ENCODE data around the gene CDH12. TPM values are rescaled to one million over a fixed set of nuclear protein-coding genes. Genes with fewer than 3 reads are reported as not detected.

Gene CDH12
- total RNA-seq, 3 donors from 2014 or later, result 0.33 to 2.6 (median 1.1) TPM

DNA sequence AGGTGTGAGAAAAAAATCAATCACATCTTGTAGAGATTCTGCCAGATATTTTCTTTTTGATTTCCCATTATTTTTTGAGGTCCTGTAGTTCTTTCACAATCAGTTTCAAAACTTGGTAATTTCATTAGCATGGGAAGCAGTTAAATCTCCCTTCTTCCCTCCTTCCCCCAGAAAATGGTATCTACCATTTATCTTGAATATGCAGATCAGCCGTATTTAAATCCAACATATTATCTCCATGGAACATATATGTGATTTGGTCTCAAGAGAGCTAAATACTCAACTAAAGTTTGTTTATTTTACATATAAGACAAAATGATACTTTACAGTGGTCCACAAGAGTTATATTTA lies 1034.8 kb downstream of the CDH12 start:
- Histone ChIP-seq H3K9me3 (no peaks in the 10 kb centered on the region), H3K27me3 (no peaks in the 10 kb centered on the region), H3K27ac (no peak overlapping the region), H3K4me3 (peak overlapping the region in 1 of 3 donors; percentile 37), H3K4me1 (no peaks in the 10 kb centered on the region), H3K36me3 (peaks cover 5% of the 10 kb centered on the region)
- intact Hi-C loops (cut with DNase I; ENCODE audit: low total_unique reads), result no loop called here
- TF ChIP-seq POLR2A (IDR thresholded peaks at IDR 0.05) (no peak), POLR2AphosphoS5 (IDR thresholded peaks at IDR 0.05) (no peak)
- TF ChIP-seq, protein P1, sequence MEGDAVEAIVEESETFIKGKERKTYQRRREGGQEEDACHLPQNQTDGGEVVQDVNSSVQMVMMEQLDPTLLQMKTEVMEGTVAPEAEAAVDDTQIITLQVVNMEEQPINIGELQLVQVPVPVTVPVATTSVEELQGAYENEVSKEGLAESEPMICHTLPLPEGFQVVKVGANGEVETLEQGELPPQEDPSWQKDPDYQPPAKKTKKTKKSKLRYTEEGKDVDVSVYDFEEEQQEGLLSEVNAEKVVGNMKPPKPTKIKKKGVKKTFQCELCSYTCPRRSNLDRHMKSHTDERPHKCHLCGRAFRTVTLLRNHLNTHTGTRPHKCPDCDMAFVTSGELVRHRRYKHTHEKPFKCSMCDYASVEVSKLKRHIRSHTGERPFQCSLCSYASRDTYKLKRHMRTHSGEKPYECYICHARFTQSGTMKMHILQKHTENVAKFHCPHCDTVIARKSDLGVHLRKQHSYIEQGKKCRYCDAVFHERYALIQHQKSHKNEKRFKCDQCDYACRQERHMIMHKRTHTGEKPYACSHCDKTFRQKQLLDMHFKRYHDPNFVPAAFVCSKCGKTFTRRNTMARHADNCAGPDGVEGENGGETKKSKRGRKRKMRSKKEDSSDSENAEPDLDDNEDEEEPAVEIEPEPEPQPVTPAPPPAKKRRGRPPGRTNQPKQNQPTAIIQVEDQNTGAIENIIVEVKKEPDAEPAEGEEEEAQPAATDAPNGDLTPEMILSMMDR (IDR thresholded peaks at IDR 0.05), result no peak
- no peak for DNase-seq (ENCODE audit: low spot score in 2 of 2)

DNA sequence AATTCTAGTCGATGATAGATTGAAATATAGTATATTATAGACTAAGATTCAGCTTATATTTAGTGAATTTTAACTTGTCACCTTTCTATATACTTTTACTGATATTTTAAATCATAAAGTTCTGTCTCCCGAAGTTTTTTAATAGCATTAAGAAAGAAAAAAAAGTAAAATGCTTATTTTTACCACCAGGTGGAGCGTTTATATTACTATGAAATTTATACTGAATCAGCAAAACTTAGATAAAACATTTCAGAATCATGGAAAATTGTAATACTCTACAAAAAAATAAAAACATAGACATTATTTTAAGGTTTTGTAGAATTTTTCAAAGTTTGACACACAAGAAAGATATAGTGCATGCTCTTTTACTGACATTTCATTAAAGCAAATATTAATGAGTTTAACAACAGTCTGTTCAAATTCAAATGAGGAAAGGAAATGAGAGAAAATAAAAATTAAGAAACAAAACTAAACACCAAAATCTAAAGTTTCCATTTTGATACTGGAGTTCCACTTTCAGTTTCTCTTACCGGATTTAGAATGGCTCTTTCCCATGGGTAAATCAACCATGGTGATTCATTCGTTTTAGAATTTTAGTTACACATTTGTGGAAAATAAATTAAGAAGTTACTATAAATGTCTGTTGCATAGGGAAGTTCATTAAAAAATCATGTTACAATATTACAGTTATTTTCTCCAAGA lies 1035.3 kb downstream of the CDH12 start:
- no peaks in the 10 kb centered on the region for H3K27me3 ChIP-seq

DNA sequence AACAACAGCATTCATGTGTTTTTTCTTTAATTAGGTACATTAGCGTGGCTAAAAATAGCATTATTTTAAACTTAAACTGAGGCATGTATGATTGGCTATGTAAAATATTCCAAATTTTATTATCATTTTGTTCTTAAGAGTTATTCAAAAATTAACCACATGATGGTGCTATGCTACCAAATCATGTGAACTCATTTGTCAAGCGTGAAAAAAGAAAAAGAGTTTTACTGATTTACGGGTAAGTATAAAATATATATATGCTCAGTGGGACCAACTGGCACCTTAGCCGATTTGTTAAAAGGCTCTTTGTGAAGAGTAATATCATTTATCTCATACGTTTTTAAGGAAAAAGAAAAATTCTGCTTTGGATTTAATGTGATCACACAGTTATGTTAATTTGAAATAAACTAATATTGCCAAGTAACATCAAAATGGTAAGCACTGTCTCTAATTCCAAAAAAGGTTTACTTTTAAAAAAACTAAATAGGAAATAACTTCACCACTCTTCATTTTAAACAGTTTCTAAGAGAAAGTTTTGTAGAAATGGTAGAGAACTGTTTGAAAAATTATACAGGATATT lies 1042.3 kb downstream of the CDH12 start:
- Histone ChIP-seq H3K27ac (no peak overlapping the region), H3K36me3 (peaks cover 5% of the 10 kb centered on the region), H3K9me3 (no peaks in the 10 kb centered on the region), H3K27me3 (no peaks in the 10 kb centered on the region), H3K4me1 (no peaks in the 10 kb centered on the region), H3K4me3 (no peak overlapping the region)
- no peak for DNase-seq (ENCODE audit: low spot score in 2 of 2)
- intact Hi-C loops (cut with DNase I; ENCODE audit: low total_unique reads), result no loop called here
- no peak for TF ChIP-seq POLR2AphosphoS5 (IDR thresholded peaks at IDR 0.05)
- TF ChIP-seq, protein P1 (IDR thresholded peaks at IDR 0.05), result peak in 1 of 3 donors; percentile 32

More for the DNA sequence above, 1035.3 kb downstream of the CDH12 start:
- Histone ChIP-seq H3K4me1 (no peaks in the 10 kb centered on the region), H3K27ac (no peak overlapping the region), H3K36me3 (peaks cover 5% of the 10 kb centered on the region), H3K9me3 (no peaks in the 10 kb centered on the region), H3K4me3 (peak overlapping the region in 2 of 3 donors; percentile 14 to 37)
- TF ChIP-seq, protein P1 (IDR thresholded peaks at IDR 0.05), result peak in 2 of 3 donors; percentile 33 to 42
- TF ChIP-seq POLR2A (IDR thresholded peaks at IDR 0.05), result no peak
- no peak for DNase-seq (ENCODE audit: low spot score in 2 of 2)
- intact Hi-C loops (cut with DNase I; ENCODE audit: low total_unique reads), result no loop called here

DNA sequence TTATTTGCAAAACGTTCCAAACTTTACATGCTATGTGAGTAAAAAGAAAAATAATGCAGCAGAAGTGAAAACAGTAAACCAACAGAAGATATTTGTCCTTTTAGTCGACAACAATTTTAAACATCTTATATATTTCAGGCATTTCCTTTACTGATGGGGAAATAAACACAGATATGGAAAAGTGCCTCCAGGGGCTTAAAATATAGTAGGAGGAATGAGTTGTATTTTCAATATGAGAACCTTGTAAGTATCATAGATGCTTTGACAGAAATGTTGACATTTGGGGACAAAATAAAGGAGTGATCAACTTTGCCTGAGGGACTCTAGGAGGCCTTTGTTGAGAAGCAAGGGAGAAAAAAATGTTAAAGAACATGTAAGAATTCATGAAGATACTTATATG lies 1043.5 kb downstream of the CDH12 start:
- no peaks in the 10 kb centered on the region for H3K27me3 ChIP-seq
- intact Hi-C loops (cut with DNase I; ENCODE audit: low total_unique reads), result no loop called here
- no peaks in the 10 kb centered on the region for H3K4me1 ChIP-seq

GRCh38 chr5:21807953-21808352 lies 1045.2 kb downstream of the CDH12 start:
- no peak overlapping the region for H3K27ac ChIP-seq
- intact Hi-C loops (cut with DNase I; ENCODE audit: low total_unique reads), result no loop called here
- H3K4me3 ChIP-seq, result no peak overlapping the region
- no peaks in the 10 kb centered on the region for H3K4me1 ChIP-seq
- no peak for DNase-seq (ENCODE audit: low spot score in 2 of 2)
- no peaks in the 10 kb centered on the region for H3K27me3 ChIP-seq
- H3K36me3 ChIP-seq, result no peaks in the 10 kb centered on the region
- TF ChIP-seq, protein P1 (IDR thresholded peaks at IDR 0.05), result no peak
- TF ChIP-seq POLR2A (IDR thresholded peaks at IDR 0.05), result no peak
- TF ChIP-seq POLR2AphosphoS5 (IDR thresholded peaks at IDR 0.05), result no peak
- no peaks in the 10 kb centered on the region for H3K9me3 ChIP-seq

More for the DNA sequence above, 1043.5 kb downstream of the CDH12 start:
- DNase-seq (ENCODE audit: low spot score in 2 of 2), result no peak
- Histone ChIP-seq H3K27ac (no peak overlapping the region), H3K4me3 (no peak overlapping the region), H3K9me3 (no peaks in the 10 kb centered on the region), H3K36me3 (peaks cover 4% of the 10 kb centered on the region)
- TF ChIP-seq, protein P1 (IDR thresholded peaks at IDR 0.05), result no peak
- no peak for TF ChIP-seq POLR2A (IDR thresholded peaks at IDR 0.05)
- no peak for TF ChIP-seq POLR2AphosphoS5 (IDR thresholded peaks at IDR 0.05)
